Raji (cell line): Measurements from ENCODE around the gene DCANP1.

ENCODE experiments used
- POLR2A ChIP-seq: IDR thresholded peaks from 2 replicates; pipeline ENCODE4 v1.6.1; 2011; ENCODE audit warnings: low read depth, low read length, control low read depth; ENCODE audit not compliant: insufficient read depth

The DCANP1 gene

GRCh38 chr5:135439231-135440205 lies 7.6 kb downstream of the DCANP1 start:
- no peak for TF ChIP-seq POLR2A

GRCh38 chr5:135438636-135439221 lies 8.4 kb downstream of the DCANP1 start:
- TF ChIP-seq POLR2A, result no peak

GRCh38 chr5:135437796-135438560 lies 9.2 kb downstream of the DCANP1 start:
- no peak for TF ChIP-seq POLR2A

GRCh38 chr5:135437422-135437795 lies 9.7 kb downstream of the DCANP1 start:
- TF ChIP-seq POLR2A, result no peak

- no peak for TF ChIP-seq POLR2A
Measured at GRCh38 chr5:135436951-135437418, 10.2 kb downstream of the DCANP1 start.

GRCh38 chr5:135435467-135436330 lies 11.4 kb downstream of the DCANP1 start:
- no peak for TF ChIP-seq POLR2A

- no peak for TF ChIP-seq POLR2A
Measured at GRCh38 chr5:135434591-135435466, 12.3 kb downstream of the DCANP1 start.

GRCh38 chr5:135433681-135434426 lies 13.3 kb downstream of the DCANP1 start:
- no peak for TF ChIP-seq POLR2A

- TF ChIP-seq POLR2A, result no peak
Measured at GRCh38 chr5:135432113-135432512, 15.0 kb downstream of the DCANP1 start.

GRCh38 chr5:135430135-135430437 lies 17.1 kb downstream of the DCANP1 start:
- no peak for TF ChIP-seq POLR2A

- TF ChIP-seq POLR2A, result no peak
Measured at GRCh38 chr5:135429301-135430134, 17.6 kb downstream of the DCANP1 start.

GRCh38 chr5:135428586-135428985 lies 18.6 kb downstream of the DCANP1 start:
- TF ChIP-seq POLR2A, result no peak
